Measurements from ENCODE around the gene UST.

GRCh38 chr6:148818939-148819575, 72.2 kb downstream of the UST start:
- TF ChIP-seq CTCF (IDR thresholded peaks at IDR 0.05; ENCODE audit: poor library complexity, severe bottlenecking) (no peak), POLR2AphosphoS5 (IDR thresholded peaks at IDR 0.05) (no peak), EZH2 (IDR thresholded peaks at IDR 0.05; ENCODE audit: borderline replicate concordance, insufficient read depth, low read length, poor library complexity, severe bottlenecking) (no peak)
